ENCODE data around the gene LINGO1. TPM values are rescaled to one million over a fixed set of nuclear protein-coding genes. Genes with fewer than 3 reads are reported as not detected.

Gene LINGO1
- total RNA-seq, 4 donors from 2014 or later, result 0.83 to 2.2 (median 1.0) TPM; not detected in 1

DNA sequence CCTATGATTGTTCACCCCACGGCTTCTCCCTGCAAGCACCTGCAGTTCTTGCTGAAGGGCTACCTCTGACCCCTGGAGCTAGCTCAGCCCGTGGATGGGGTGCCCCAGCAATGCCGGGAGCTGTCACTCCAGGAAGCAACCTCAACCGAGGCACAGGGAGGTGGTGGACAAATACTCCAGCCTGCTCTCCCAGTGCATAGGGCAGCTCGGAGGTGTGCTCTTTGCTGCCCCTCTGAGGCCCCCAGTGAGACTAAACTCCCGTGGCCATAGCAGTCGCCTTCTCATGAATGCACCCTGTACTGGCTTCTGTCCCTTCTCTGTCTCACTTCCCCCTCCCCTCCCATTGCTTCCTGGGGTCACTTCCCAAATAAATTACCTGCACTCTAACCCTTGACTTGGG lies 48.5 kb downstream of the LINGO1 start:
- TF ChIP-seq, protein P1, sequence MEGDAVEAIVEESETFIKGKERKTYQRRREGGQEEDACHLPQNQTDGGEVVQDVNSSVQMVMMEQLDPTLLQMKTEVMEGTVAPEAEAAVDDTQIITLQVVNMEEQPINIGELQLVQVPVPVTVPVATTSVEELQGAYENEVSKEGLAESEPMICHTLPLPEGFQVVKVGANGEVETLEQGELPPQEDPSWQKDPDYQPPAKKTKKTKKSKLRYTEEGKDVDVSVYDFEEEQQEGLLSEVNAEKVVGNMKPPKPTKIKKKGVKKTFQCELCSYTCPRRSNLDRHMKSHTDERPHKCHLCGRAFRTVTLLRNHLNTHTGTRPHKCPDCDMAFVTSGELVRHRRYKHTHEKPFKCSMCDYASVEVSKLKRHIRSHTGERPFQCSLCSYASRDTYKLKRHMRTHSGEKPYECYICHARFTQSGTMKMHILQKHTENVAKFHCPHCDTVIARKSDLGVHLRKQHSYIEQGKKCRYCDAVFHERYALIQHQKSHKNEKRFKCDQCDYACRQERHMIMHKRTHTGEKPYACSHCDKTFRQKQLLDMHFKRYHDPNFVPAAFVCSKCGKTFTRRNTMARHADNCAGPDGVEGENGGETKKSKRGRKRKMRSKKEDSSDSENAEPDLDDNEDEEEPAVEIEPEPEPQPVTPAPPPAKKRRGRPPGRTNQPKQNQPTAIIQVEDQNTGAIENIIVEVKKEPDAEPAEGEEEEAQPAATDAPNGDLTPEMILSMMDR (IDR thresholded peaks at IDR 0.05), result no peak
- TF ChIP-seq POLR2A (IDR thresholded peaks at IDR 0.05; ENCODE audit: low read depth) (no peak), EP300 (IDR thresholded peaks at IDR 0.05) (no peak), POLR2AphosphoS5 (IDR thresholded peaks at IDR 0.05) (no peak)
- Histone ChIP-seq H3K4me1 (peaks cover 0 to 3% (median 0%) of the 10 kb centered on the region in 4 donors), H3K27me3 (peaks cover 0 to 6% (median 0%) of the 10 kb centered on the region in 4 donors), H3K27ac (replicated peaks in 1 of 4) (no peak overlapping the region), H3K36me3 (no peaks in the 10 kb centered on the region), H3K9me3 (no peaks in the 10 kb centered on the region), H3K4me3 (no peak overlapping the region)
- intact Hi-C loops (cut with DNase I), result no loop called here
- WGBS, result 75% methylated on average over 4 of the region's 7 CpGs
- DNase-seq (ENCODE audit: extremely low spot score), result no peak

DNA sequence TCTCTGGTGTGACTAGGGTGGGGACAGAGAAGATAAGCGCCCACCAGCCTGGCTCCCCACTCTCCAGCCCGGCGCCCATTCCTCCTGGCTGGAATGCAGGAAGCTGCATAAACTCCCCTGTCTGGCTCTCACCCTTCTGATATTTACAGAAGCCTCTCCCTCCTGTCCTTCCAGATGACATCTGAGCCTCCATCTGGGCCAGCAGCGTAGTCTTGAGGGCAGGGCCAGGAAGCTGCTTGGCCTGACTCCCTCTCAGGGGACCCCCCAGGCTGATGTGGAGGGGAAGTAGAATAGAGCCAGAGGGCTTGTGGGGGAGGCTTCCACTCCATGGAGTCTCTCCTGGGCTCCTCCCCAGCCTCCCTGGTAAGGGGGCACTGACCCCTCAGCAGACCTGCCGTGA lies 49.9 kb downstream of the LINGO1 start:
- intact Hi-C loops (cut with DNase I), result no loop called here
- H3K4me3 ChIP-seq, result no peak overlapping the region
- 93% methylated on average over 5 of the region's 5 CpGs for WGBS
- H3K27ac ChIP-seq (replicated peaks in 1 of 4), result no peak overlapping the region
- H3K9me3 ChIP-seq, result no peaks in the 10 kb centered on the region
- H3K4me1 ChIP-seq, result peaks cover 0 to 5% (median 3%) of the 10 kb centered on the region in 4 donors
- H3K27me3 ChIP-seq, result peaks cover 0 to 6% (median 0%) of the 10 kb centered on the region in 4 donors
- TF ChIP-seq, protein P1 (IDR thresholded peaks at IDR 0.05), result no peak
- DNase-seq (ENCODE audit: extremely low spot score), result no peak
- H3K36me3 ChIP-seq, result no peaks in the 10 kb centered on the region

DNA sequence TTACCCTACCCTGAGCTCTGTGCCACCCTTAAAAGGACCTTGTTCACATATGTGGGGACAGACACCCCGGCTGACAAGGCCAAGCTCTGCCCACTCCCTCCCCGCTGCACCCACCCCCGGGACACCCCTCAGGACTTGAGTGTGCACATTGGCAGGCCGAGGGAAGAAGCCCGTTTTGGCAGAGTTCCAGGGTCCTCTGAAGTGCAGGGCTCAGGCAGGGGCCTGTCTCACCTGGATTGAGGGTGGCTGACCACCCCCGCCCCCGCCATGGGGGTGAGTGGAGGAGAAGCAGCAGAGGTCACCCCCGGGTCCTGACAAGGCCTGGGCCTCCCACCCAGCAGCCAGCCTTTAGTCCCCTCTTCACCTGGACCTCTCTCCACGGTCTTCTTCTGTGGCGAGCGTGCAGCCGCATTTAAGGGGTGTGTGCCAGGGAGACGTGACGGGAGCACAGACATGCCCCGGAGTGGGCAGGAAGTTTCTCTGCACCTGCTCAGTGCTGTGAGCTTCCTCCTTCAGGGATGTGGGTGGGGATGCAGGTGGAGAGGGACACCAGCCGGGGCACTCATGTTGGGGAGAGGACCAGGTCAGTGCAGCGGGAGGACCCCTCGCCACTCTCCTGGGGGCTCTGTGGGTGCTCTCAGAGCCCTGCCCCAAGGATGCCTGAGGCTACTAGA lies 50.7 kb downstream of the LINGO1 start:
- TF ChIP-seq, protein P1 (IDR thresholded peaks at IDR 0.05), result no peak
- TF ChIP-seq POLR2AphosphoS5 (IDR thresholded peaks at IDR 0.05) (no peak), EP300 (IDR thresholded peaks at IDR 0.05) (no peak)
- peaks cover 0 to 13% (median 8%) of the 10 kb centered on the region in 4 donors for H3K4me1 ChIP-seq
- no peaks in the 10 kb centered on the region for H3K36me3 ChIP-seq
- intact Hi-C loops (cut with DNase I), result no loop called here
- no peak overlapping the region for H3K27ac ChIP-seq (replicated peaks in 1 of 4)
- 81% methylated on average over 18 of the region's 18 CpGs for WGBS
- H3K4me3 ChIP-seq, result no peak overlapping the region
- H3K27me3 ChIP-seq, result peaks cover 0 to 6% (median 0%) of the 10 kb centered on the region in 4 donors
- H3K9me3 ChIP-seq, result no peaks in the 10 kb centered on the region
- no peak for DNase-seq (ENCODE audit: extremely low spot score)

DNA sequence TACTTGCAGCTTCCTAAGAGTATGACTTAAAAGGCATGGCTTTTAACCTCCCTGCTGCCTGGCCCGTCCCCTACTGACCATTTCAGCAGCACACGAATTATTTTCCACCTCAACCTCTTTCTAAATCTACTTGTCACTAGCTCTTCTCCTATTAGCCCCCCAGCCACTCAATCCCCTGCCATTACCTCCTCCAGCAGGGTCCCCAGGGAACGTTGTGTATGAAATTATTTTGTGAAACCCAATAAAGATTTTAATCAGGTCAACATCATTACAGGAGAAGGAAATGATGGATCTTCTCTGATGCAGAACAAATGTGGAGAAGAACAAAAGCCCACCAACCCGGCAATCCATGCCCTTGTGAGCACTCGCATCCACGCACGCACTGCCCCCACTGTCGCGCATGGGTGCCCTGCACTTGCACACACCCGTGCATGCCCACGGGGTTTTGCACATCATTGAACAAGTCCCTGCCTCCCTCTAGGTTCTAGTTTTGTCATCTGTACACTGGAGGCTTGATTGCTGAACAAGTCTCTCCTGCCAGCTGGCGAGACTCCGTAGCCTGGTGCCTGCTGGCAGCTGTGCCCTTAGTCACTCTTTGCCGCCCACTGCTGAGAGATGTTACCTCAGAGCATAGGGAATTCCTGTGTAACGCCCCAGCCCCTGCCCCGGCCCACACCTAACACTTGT lies 51.6 kb downstream of the LINGO1 start:
- no peak overlapping the region for H3K27ac ChIP-seq (replicated peaks in 1 of 4)
- TF ChIP-seq, protein P1 (IDR thresholded peaks at IDR 0.05), result no peak
- no peak for TF ChIP-seq EP300 (IDR thresholded peaks at IDR 0.05)
- TF ChIP-seq POLR2A (IDR thresholded peaks at IDR 0.05; ENCODE audit: low read depth), result no peak
- TF ChIP-seq POLR2AphosphoS5 (IDR thresholded peaks at IDR 0.05), result no peak
- peaks cover 0 to 16% (median 8%) of the 10 kb centered on the region in 4 donors for H3K4me1 ChIP-seq
- H3K27me3 ChIP-seq, result peaks cover 0 to 6% (median 0%) of the 10 kb centered on the region in 4 donors
- H3K4me3 ChIP-seq, result no peak overlapping the region
- no peak for DNase-seq (ENCODE audit: extremely low spot score)
- no peaks in the 10 kb centered on the region for H3K36me3 ChIP-seq
- H3K9me3 ChIP-seq, result no peaks in the 10 kb centered on the region
- intact Hi-C loops (cut with DNase I), result no loop called here
- WGBS, result 76% methylated on average over 16 of the region's 16 CpGs

All from esophagus muscularis mucosa (tissue), 4 donors.